ENCODE data around the gene TOX2. TPM values are rescaled to one million over a fixed set of nuclear protein-coding genes. Genes with fewer than 3 reads are reported as not detected.

Gene TOX2
- total RNA-seq, 1 experiment from 2014 or later, result 1.8 TPM

DNA sequence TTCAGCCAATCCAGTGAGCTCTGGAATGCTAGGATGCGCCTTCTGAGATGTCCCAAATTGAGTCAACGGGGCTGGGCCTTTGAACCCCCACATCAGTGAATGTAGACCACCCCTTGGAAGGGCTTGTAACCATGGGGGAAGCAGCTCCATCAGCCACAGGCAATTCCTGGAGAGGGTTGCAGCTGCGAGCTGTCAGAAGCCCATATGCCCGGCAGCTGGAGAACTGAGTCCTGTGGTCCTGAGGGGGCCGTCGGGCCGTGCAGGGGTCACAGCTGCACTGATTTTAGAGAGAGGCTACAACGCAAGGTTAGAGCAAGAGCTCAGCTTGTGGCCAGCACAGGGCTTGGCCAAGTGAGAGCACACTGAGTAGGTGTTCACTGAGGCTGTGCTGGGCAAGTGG lies 121.3 kb downstream of the TOX2 start:
- CTCF ChIA-PET, result no interaction called here
- Histone ChIP-seq H3K4me2 (ENCODE audit: low read length) (no peak overlapping the region), H2AFZ (ENCODE audit: low read length) (no peak overlapping the region), H3K27me3 (ENCODE audit: low read length) (peaks cover 10% of the 10 kb centered on the region), H3F3A (ENCODE audit: low read length, unreplicated experiment) (no peaks in the 10 kb centered on the region), H3K79me2 (ENCODE audit: low read length) (no peaks in the 10 kb centered on the region), H4K20me1 (ENCODE audit: low read length) (no peaks in the 10 kb centered on the region), H3K9me2 (replicated peaks; ENCODE audit: low read length) (no peaks in the 10 kb centered on the region), H3K27ac (ENCODE audit: low read length) (no peak overlapping the region), H3K4me1 (ENCODE audit: insufficient read depth, low read length) (no peaks in the 10 kb centered on the region), H3K9ac (ENCODE audit: low read length) (no peak overlapping the region), H3K36me3 (ENCODE audit: low read depth, low read length) (no peaks in the 10 kb centered on the region), H3K9me3 (ENCODE audit: low read length) (no peaks in the 10 kb centered on the region), H3K4me3 (ENCODE audit: low read length) (no peak overlapping the region)
- intact Hi-C loops (cut with micrococcal nuclease), result no loop called here
- ATAC-seq (no peak), DNase-seq (no peak)
- no peak for TF ChIP-seq EZH2 (IDR thresholded peaks at IDR 0.05; ENCODE audit: low read length, unreplicated experiment)
- TF ChIP-seq EZH2phosphoT487 (IDR thresholded peaks at IDR 0.05; ENCODE audit: borderline replicate concordance, low read length), result no peak
- TF ChIP-seq, protein P1, sequence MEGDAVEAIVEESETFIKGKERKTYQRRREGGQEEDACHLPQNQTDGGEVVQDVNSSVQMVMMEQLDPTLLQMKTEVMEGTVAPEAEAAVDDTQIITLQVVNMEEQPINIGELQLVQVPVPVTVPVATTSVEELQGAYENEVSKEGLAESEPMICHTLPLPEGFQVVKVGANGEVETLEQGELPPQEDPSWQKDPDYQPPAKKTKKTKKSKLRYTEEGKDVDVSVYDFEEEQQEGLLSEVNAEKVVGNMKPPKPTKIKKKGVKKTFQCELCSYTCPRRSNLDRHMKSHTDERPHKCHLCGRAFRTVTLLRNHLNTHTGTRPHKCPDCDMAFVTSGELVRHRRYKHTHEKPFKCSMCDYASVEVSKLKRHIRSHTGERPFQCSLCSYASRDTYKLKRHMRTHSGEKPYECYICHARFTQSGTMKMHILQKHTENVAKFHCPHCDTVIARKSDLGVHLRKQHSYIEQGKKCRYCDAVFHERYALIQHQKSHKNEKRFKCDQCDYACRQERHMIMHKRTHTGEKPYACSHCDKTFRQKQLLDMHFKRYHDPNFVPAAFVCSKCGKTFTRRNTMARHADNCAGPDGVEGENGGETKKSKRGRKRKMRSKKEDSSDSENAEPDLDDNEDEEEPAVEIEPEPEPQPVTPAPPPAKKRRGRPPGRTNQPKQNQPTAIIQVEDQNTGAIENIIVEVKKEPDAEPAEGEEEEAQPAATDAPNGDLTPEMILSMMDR (conservative IDR thresholded peaks at IDR 0.05; ENCODE audit: low read depth, low read length), result no peak
- POLR2A ChIA-PET (ENCODE audit: unreplicated experiment), result no interaction called here
- no TSS peak for BruUV-seq (replicated peaks)

DNA sequence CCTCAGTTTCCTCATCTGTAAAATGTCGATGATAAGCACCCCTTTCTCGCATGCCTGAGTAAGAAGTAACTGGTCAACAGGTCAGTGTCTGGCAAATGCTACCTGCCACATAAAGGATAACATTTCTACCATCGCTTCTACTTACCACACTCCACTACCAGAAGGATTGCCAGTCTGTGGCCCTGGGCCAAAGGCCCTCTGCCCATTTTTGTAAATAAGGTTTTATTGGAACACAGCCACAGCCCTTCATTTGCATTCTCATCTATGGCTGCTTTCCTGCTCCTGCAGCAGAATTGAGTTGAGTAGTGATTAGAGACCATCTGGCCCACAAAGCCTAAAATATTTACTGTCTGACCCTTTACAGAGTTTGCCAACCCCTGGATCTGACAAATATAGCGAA lies 121.8 kb downstream of the TOX2 start:
- no peak overlapping the region for H3K4me2 ChIP-seq (ENCODE audit: low read length)
- DNase-seq, result no peak
- ChIA-PET POLR2A (ENCODE audit: unreplicated experiment) (no interaction called here), CTCF (no interaction called here)
- H3K4me3 ChIP-seq (ENCODE audit: low read length), result no peak overlapping the region
- no peaks in the 10 kb centered on the region for H3K79me2 ChIP-seq (ENCODE audit: low read length)
- ATAC-seq, result no peak
- TF ChIP-seq EZH2 (IDR thresholded peaks at IDR 0.05; ENCODE audit: low read length, unreplicated experiment), result no peak
- no peak for TF ChIP-seq EZH2phosphoT487 (IDR thresholded peaks at IDR 0.05; ENCODE audit: borderline replicate concordance, low read length)
- TF ChIP-seq, protein P1 (conservative IDR thresholded peaks at IDR 0.05; ENCODE audit: low read depth, low read length), result no peak
- H3K4me1 ChIP-seq (ENCODE audit: insufficient read depth, low read length), result no peaks in the 10 kb centered on the region
- no peaks in the 10 kb centered on the region for H4K20me1 ChIP-seq (ENCODE audit: low read length)
- no peak overlapping the region for H2AFZ ChIP-seq (ENCODE audit: low read length)
- H3K36me3 ChIP-seq (ENCODE audit: low read depth, low read length), result no peaks in the 10 kb centered on the region
- peaks cover 10% of the 10 kb centered on the region for H3K27me3 ChIP-seq (ENCODE audit: low read length)
- no peaks in the 10 kb centered on the region for H3K9me3 ChIP-seq (ENCODE audit: low read length)
- H3K27ac ChIP-seq (ENCODE audit: low read length), result no peak overlapping the region
- H3F3A ChIP-seq (ENCODE audit: low read length, unreplicated experiment), result no peaks in the 10 kb centered on the region
- intact Hi-C loops (cut with micrococcal nuclease), result no loop called here
- H3K9ac ChIP-seq (ENCODE audit: low read length), result no peak overlapping the region
- H3K9me2 ChIP-seq (replicated peaks; ENCODE audit: low read length), result no peaks in the 10 kb centered on the region
- no TSS peak for BruUV-seq (replicated peaks)

DNA sequence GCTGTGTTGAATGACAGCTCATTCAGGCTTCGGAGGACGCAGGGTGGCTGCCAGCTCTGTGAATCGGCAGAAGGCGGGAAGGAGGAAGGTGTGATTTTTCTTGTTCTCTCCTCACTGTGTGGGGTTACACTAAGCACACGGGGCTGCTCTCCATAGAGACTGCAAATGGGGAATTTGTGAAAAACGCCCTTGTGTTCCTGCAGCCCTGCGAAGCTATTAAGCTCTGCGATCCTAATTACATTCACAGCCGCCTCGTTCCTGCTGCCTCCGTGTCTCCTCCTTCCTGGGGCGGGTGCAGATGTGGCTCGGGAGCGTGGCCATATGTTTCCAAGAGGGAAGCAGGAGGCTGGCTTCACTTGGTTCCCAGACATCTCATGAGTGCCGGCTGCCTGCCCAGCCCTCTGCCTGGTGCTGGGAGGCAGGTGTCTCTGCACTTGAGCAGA lies 124.0 kb downstream of the TOX2 start:
- CTCF ChIA-PET, result no interaction called here
- intact Hi-C loops (cut with micrococcal nuclease), result no loop called here
- BruUV-seq (replicated peaks), result no TSS peak
- H3K27me3 ChIP-seq (ENCODE audit: low read length), result peaks cover 20% of the 10 kb centered on the region
- H3F3A ChIP-seq (ENCODE audit: low read length, unreplicated experiment), result no peaks in the 10 kb centered on the region
- no peak overlapping the region for H3K27ac ChIP-seq (ENCODE audit: low read length)
- DNase-seq, result no peak
- POLR2A ChIA-PET (ENCODE audit: unreplicated experiment), result no interaction called here
- no peak overlapping the region for H3K4me3 ChIP-seq (ENCODE audit: low read length)
- TF ChIP-seq, protein P1 (conservative IDR thresholded peaks at IDR 0.05; ENCODE audit: low read depth, low read length), result no peak
- no peak for TF ChIP-seq EZH2 (IDR thresholded peaks at IDR 0.05; ENCODE audit: low read length, unreplicated experiment)
- no peak for TF ChIP-seq EZH2phosphoT487 (IDR thresholded peaks at IDR 0.05; ENCODE audit: borderline replicate concordance, low read length)
- no peaks in the 10 kb centered on the region for H3K4me1 ChIP-seq (ENCODE audit: insufficient read depth, low read length)
- no peaks in the 10 kb centered on the region for H4K20me1 ChIP-seq (ENCODE audit: low read length)
- no peaks in the 10 kb centered on the region for H3K9me3 ChIP-seq (ENCODE audit: low read length)
- no peaks in the 10 kb centered on the region for H3K36me3 ChIP-seq (ENCODE audit: low read depth, low read length)
- ATAC-seq, result peak; percentile 35
- no peak overlapping the region for H2AFZ ChIP-seq (ENCODE audit: low read length)
- H3K4me2 ChIP-seq (ENCODE audit: low read length), result no peak overlapping the region
- H3K9ac ChIP-seq (ENCODE audit: low read length), result no peak overlapping the region
- no peaks in the 10 kb centered on the region for H3K79me2 ChIP-seq (ENCODE audit: low read length)
- H3K9me2 ChIP-seq (replicated peaks; ENCODE audit: low read length), result no peaks in the 10 kb centered on the region

All from PC-3 (cell line).